GM10266 (cell line): ENCODE data around the gene RAB1A.

ENCODE experiments used
- DNase-seq: peaks from one replicate; pipeline ENCODE4 v3.0.0; 2012; ENCODE audit errors: extremely low spot score
- CTCF ChIP-seq: IDR thresholded peaks from 2 replicates; pipeline ENCODE4 v1.5.1; 2012; ENCODE audit warnings: mild to moderate bottlenecking, low read depth; ENCODE audit not compliant: control insufficient read depth, insufficient read depth; ENCODE audit errors: missing control alignments

RAB1A gene

GRCh38 chr2:65116645-65117044 is 13.3 kb downstream of the RAB1A start:
- no peak for DNase-seq
- no peak for TF ChIP-seq CTCF

- DNase-seq: no peak
- no peak for TF ChIP-seq CTCF
Observed at GRCh38 chr2:65114921-65115320, 15.0 kb downstream of the RAB1A start.

GRCh38 chr2:65113816-65114215 is 16.1 kb downstream of the RAB1A start:
- no peak for DNase-seq
- TF ChIP-seq CTCF: no peak

GRCh38 chr2:65113229-65113628 is 16.7 kb downstream of the RAB1A start:
- no peak for DNase-seq
- no peak for TF ChIP-seq CTCF

- TF ChIP-seq CTCF: no peak
- DNase-seq: no peak
Observed at GRCh38 chr2:65112633-65113032, 17.3 kb downstream of the RAB1A start.

GRCh38 chr2:65108780-65109179 is 21.1 kb downstream of the RAB1A start:
- DNase-seq: no peak
- TF ChIP-seq CTCF: no peak

GRCh38 chr2:65107530-65107929 is 22.4 kb downstream of the RAB1A start:
- TF ChIP-seq CTCF: no peak
- no peak for DNase-seq
